ENCODE measurements around the gene MTR.

DNA sequence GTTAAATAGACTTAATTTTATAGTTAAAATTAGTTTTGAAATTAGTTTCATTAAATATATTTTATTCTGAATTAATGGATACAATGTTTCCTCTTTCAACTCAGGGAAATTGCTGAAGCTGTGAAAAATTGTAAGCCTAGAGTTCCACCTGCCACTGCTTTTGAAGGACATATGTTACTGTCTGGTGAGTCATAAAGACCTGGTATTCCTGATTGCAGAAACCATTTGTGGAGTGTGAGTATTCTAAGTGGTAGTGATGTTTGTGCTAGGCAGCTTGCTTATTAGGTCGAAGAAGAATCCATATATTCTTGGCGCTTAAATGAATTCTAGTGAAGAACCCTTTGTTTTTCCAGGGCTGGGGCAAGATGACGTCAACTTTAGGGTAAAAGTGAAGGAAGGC lies 34.0 kb downstream of the MTR start:
- TF ChIP-seq, protein P1, sequence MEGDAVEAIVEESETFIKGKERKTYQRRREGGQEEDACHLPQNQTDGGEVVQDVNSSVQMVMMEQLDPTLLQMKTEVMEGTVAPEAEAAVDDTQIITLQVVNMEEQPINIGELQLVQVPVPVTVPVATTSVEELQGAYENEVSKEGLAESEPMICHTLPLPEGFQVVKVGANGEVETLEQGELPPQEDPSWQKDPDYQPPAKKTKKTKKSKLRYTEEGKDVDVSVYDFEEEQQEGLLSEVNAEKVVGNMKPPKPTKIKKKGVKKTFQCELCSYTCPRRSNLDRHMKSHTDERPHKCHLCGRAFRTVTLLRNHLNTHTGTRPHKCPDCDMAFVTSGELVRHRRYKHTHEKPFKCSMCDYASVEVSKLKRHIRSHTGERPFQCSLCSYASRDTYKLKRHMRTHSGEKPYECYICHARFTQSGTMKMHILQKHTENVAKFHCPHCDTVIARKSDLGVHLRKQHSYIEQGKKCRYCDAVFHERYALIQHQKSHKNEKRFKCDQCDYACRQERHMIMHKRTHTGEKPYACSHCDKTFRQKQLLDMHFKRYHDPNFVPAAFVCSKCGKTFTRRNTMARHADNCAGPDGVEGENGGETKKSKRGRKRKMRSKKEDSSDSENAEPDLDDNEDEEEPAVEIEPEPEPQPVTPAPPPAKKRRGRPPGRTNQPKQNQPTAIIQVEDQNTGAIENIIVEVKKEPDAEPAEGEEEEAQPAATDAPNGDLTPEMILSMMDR (IDR thresholded peaks at IDR 0.05 in 8 of 11, conservative IDR thresholded peaks at IDR 0.05 in 3 of 11): no peak
- TF ChIP-seq POLR2AphosphoS5 (IDR thresholded peaks at IDR 0.05): no peak
